ENCODE measurements around the gene AIFM1. TPM values are rescaled to one million over a fixed set of nuclear protein-coding genes. Genes with fewer than 3 reads are reported as not detected.
A peak's percentile ranks its signal among the peaks of the same experiment; 100 is the strongest.

The AIFM1 gene
- total and polyA plus RNA-seq, 2 donors (not counting 3 experiments of a cell fraction or from before 2014, with no cell fraction given): 23.7 to 29.7 TPM

GRCh38 chrX:130085551-130086446 is 79.8 kb downstream of the AIFM1 start:
- Histone ChIP-seq H3K9me3 (replicated peaks; ENCODE audit: control insufficient read depth, insufficient read depth, low read length) (no peaks in the 10 kb centered on the region), H3K4me3 (replicated peaks in 1 of 3; ENCODE audit: insufficient read depth in 1 of 3, low read depth in 1 of 3, low read length in 3 of 3) (no peak overlapping the region), H3K4me2 (ENCODE audit: insufficient read depth, low read length) (peak overlapping the region; percentile 34), H3K9ac (replicated peaks; ENCODE audit: extremely low read depth, insufficient read depth, low read length) (peak overlapping the region; percentile 57), H2AFZ (ENCODE audit: low read depth, low read length) (no peak overlapping the region), H3K27ac (ENCODE audit: insufficient read depth, low read depth, low read length) (peak overlapping the region; percentile 94), H3K27me3 (ENCODE audit: control insufficient read depth in 2 of 2, insufficient read depth in 2 of 2, low read length in 2 of 2) (no peaks in the 10 kb centered on the region), H3K36me3 (ENCODE audit: control insufficient read depth in 2 of 2, extremely low read depth in 1 of 2, insufficient read depth in 2 of 2, low read length in 2 of 2) (peaks cover 0 to under 1% of the 10 kb centered on the region in 2 experiments), H3K4me1 (ENCODE audit: control insufficient read depth, extremely low read depth, insufficient read depth, low read length) (peaks cover 45% of the 10 kb centered on the region), H3K79me2 (ENCODE audit: control insufficient read depth, insufficient read depth, low read length) (peaks cover 48% of the 10 kb centered on the region), H3K9me1 (replicated peaks; ENCODE audit: control insufficient read depth, extremely low read depth, insufficient read depth, low read length) (no peaks in the 10 kb centered on the region), H4K20me1 (replicated peaks; ENCODE audit: control insufficient read depth, extremely low read depth, insufficient read depth, low read length) (no peaks in the 10 kb centered on the region)
- BruUV-seq (replicated peaks): TSS peak; percentile 99
- CTCF ChIA-PET: interaction anchor here (1.0 to 2.5 kb wide), 5 partner anchors 10 to 45 kb away, joined by 3 to 24 read pairs (median 4); no protein-coding TSS in a partner anchor
- POLR2A ChIA-PET: interaction anchor here (0.7 to 1.5 kb wide), 4 partner anchors 13 to 88 kb away, joined by 3 to 5 read pairs (median 4); no protein-coding TSS in a partner anchor
- TF ChIP-seq CTCF (IDR thresholded peaks at IDR 0.05; ENCODE audit: extremely low read depth in 1 of 2, insufficient read depth in 1 of 2, low read depth in 1 of 2, low read length in 2 of 2): no peak
- no peak for TF ChIP-seq FOS (IDR thresholded peaks at IDR 0.05; ENCODE audit: borderline replicate concordance, insufficient read depth, low read length)
- TF ChIP-seq MAX (IDR thresholded peaks at IDR 0.05; ENCODE audit: insufficient read depth, insufficient read length): peak; percentile 65
- no peak for TF ChIP-seq GATA2 (IDR thresholded peaks at IDR 0.05; ENCODE audit: insufficient read depth, insufficient read length, low read depth, low read length)
- TF ChIP-seq JUN (IDR thresholded peaks at IDR 0.05; ENCODE audit: borderline replicate concordance, insufficient read depth, insufficient read length, low read depth): no peak
- peak; percentile 48 for TF ChIP-seq POLR2AphosphoS5 (IDR thresholded peaks at IDR 0.05; ENCODE audit: insufficient read depth, low read depth, low read length)
- dilution Hi-C loops (cut with MboI; ENCODE audit: extremely low pct_ligation_motif_present, low sequenced_read_pairs): no loop called here
- FAIRE-seq (peak; percentile 93), DNase-seq (ENCODE audit: low read depth, low spot score) (peak; percentile 90)
- intact Hi-C loops (cut with micrococcal nuclease): loop anchor here (1.0 to 2.0 kb wide), 3 partner anchors 12 to 81 kb away; no protein-coding TSS in a partner anchor

Measured in endothelial cell of umbilical vein (primary cell).